HG03175 (cell line): Measurements from ENCODE around the gene RNF186.

ENCODE experiments used
- ATAC-seq: cut with Tn5 transposase; IDR thresholded peaks from one replicate; pipeline ENCODE4 v1.9.1; 2021; ENCODE audit warnings: mild to moderate bottlenecking, moderate library complexity; ENCODE audit not compliant: unreplicated experiment

RNF186 gene

DNA sequence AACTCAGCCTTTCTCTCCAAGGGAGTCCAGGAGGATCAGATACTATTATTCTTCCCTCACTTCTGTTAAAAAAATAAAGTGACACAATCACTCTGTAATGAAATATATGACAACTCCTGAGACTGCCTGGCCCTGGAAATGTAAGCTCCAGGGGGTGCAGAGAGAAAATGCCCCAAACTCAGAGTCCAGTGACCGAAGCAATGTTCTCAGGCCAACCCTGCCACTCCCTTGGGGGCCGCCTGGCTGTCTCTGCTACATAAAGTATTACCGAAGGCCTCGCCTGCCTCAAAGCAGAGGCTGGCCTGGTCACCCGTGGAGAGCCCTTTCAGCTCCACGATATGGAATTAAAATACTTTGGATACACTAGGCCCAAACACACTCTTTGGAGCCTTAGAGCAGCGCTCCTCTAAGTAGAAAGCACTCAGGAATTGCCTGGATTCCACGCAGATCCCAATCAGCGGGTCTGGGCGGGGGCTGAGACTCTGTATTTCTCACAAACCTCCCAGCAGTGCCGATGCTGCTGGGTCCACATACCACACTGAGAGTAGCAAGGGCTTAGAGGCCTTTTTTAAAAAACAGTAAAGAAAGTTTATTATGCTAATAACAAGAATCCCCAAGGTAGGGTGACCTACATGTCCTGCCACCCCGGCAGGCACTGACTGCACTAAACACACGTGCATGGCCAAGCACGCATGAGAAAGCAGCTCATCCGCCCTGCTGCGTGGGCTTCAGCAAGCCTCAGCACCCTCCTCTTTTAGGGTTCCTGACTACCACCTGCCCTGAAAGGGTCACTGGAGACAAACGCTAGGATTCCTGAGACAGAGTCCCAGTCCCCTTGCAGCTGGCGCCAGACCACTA lies 46.5 kb downstream of the RNF186 start:
- ATAC-seq, result no peak

DNA sequence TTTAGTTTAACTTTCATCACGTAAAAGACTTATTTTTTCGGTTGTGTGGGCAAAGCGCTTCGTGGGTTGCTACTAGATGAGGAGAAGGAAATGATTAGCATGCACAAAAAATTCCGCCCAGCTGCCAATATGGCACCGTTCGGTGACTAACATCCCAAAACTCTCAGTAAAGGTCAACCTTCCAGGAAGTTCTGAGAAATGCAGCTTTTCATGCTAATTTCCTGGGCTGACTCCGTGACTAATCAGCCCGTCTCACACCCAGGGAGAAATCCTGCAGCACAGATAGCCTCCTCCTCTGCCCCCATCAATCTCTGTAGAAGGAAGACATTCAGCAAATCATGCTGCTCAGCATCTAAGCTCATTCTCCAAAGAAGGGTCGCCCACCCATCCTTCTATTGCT lies 49.5 kb downstream of the RNF186 start:
- ATAC-seq, result no peak

DNA sequence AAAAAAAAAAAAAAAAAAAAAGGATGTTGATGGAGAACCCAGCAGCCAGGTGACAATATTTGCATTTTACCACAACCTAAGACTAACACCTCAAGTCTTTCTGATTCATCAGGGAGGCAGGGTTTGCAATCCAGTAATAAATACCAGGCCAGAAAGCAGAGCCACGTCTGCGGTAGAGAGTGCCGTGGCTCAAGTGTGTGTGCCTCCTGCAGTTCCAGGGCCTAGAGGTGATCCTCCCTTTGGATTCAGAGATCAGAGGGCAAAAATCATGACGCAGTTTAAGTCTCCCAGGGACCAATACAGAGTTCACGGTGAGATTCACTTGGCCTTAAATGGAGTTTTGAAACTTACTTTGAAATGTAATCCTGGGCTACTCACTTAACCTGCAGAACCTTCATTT lies 50.2 kb downstream of the RNF186 start:
- ATAC-seq, result no peak
